K562 (cell line): ENCODE measurements around the gene ARAP1. TPM values are rescaled to one million over a fixed set of nuclear protein-coding genes. Genes with fewer than 3 reads are reported as not detected.
A peak's percentile ranks its signal among the peaks of the same experiment; 100 is the strongest.

Experiments used
- MLLT1 ChIP-seq, 2 experiments: fragments of 450-650 bp; IDR thresholded peaks; 2 replicates each; pipeline ENCODE4 v1.6.1; 2016
- NEUROD1 ChIP-seq: fragments of 150-350 bp; IDR thresholded peaks from 2 replicates; pipeline ENCODE4 v1.6.1; 2014; ENCODE audit warnings: borderline replicate concordance, low read length, low read depth; ENCODE audit not compliant: partially characterized antibody
- REST ChIP-seq, 2 experiments: fragments of 450-650 bp; formaldehyde crosslinking in 1 of 2; IDR thresholded peaks; 2 replicates each; pipeline versions ENCODE4 v1.4.0 to v1.6.1; 2014 to 2020; ENCODE audit warnings: mild to moderate bottlenecking in 2 of 2, borderline replicate concordance in 1 of 2, low read depth in 1 of 2
- RFX1 ChIP-seq: fragments of 450-650 bp; IDR thresholded peaks from 2 replicates; pipeline ENCODE4 v1.6.1; 2016; ENCODE audit warnings: mild to moderate bottlenecking, moderate library complexity
- UBTF ChIP-seq, 2 experiments: IDR thresholded peaks; 2 replicates each; pipeline ENCODE4 v1.6.1; 2012; ENCODE audit warnings: improper control_type of control experiment in 2 of 2, low read depth in 2 of 2, low read length in 2 of 2, borderline replicate concordance in 1 of 2
- ZNF324 ChIP-seq: fragments of 250-450 bp; sonication (Bioruptor Pico); IDR thresholded peaks from 2 replicates; pipeline ENCODE4 v1.4.0; 2020; ENCODE audit warnings: mild to moderate bottlenecking
- ZNF609 ChIP-seq: sonication (generic); formaldehyde crosslinking; IDR thresholded peaks from 2 replicates; pipeline ENCODE4 v1.8.1; 2023; ENCODE audit warnings: missing genetic modification reagents, mild to moderate bottlenecking, borderline replicate concordance
- polyA plus RNA-seq, 8 experiments: library from polyadenylated mRNA; depleted of rRNA in 4 of 8; stranded (reverse) in 5 of 8; unstranded in 3 of 8; fragments of >200 nt; fragmentation: Nextera tagmentation in 2 of 8; fragmentation: Illumina TruSeq in 1 of 8; extraction: Ambion mirVana in 2 of 8; extraction: Trizol in 1 of 8; gene quantifications; 2 replicates each; pipeline versions ENCODE4 v1.2.1 to v1.2.3, GENCODE V29; 2011 to 2014; ENCODE audit warnings: inconsistent platforms in 1 of 8, missing spikeins in 1 of 8
- total RNA-seq, 7 experiments: library from RNA; depleted of rRNA in 6 of 7; stranded (reverse); fragments of >200 nt in 6 of 7; fragmentation: Illumina TruSeq in 2 of 7; extraction: Trizol in 2 of 7; gene quantifications; 2 replicates each; pipeline versions ENCODE4 v1.2.1 to v1.2.3, GENCODE V29; 2011 to 2021; ENCODE audit warnings: low replicate concordance in 1 of 7

Gene ARAP1
- total and polyA plus RNA-seq, 9 of the 15 experiments (the other 6 are each of a cell fraction or from before 2014, with no cell fraction given), result 0.23 to 67.0 (median 24.6) TPM

- TF ChIP-seq REST (IDR thresholded peaks at IDR 0.05; ENCODE audit: borderline replicate concordance) (0 out of 2 replicates have a peak, but pooled peaks have one; percentile 7), REST (CRISPR knock-in tag; IDR thresholded peaks at IDR 0.05; ENCODE audit: low read depth) (no peak), UBTF (IDR thresholded peaks at IDR 0.05; ENCODE audit: borderline replicate concordance in 1 of 2, low read depth in 2 of 2, low read length in 2 of 2) (no peak), NEUROD1 (peak; percentile 14), ZNF324 (CRISPR knock-in tag) (no peak), RFX1 (no peak), MLLT1 (IDR thresholded peaks at IDR 0.05) (peak in 1 of 2 experiments; percentile 90; a peak in 2 of 4 replicates), ZNF609 (CRISPR knock-in tag) (no peak)
Measured at GRCh38 chr11:72758690-72759389, 6.6 kb upstream of the ARAP1 start (continued).
